Measurements from ENCODE around the gene TBC1D1.

Gene TBC1D1

DNA sequence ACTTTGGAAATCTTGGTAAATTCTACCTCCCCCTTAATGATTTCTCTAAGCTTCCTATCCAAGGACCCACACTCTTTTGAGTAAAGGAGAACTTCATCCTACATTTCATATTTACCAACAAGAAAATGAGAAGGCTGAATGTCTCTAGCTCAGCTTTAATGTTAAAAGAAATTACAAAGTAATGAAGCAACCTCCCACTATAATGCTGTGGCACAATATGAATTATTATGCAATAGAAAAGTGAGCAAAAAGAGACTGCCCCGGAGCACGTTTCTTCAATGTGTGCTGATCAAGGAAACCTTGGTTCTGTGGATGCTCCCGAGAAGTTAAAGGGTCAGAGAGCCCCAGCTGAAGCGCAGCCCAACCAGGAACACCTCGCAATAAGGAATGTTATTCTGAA lies 9.1 kb upstream of the TBC1D1 start:
- TF ChIP-seq ESRRG (CRISPR knock-in tag; IDR thresholded peaks at IDR 0.05): no peak
- TF ChIP-seq TOX (CRISPR knock-in tag; IDR thresholded peaks at IDR 0.05; ENCODE audit: borderline replicate concordance): no peak
- no peak for TF ChIP-seq ZNF565 (CRISPR knock-in tag; conservative IDR thresholded peaks at IDR 0.05; ENCODE audit: low read depth)
- no peak for TF ChIP-seq SNAI2 (CRISPR knock-in tag; IDR thresholded peaks at IDR 0.05)
- no peak for TF ChIP-seq ZFP3 (CRISPR knock-in tag; IDR thresholded peaks at IDR 0.05)
- no peak for TF ChIP-seq ZC3H10 (CRISPR knock-in tag; IDR thresholded peaks at IDR 0.05)
- no peak for TF ChIP-seq CSDC2 (CRISPR knock-in tag; IDR thresholded peaks at IDR 0.05)
- TF ChIP-seq, protein P1, sequence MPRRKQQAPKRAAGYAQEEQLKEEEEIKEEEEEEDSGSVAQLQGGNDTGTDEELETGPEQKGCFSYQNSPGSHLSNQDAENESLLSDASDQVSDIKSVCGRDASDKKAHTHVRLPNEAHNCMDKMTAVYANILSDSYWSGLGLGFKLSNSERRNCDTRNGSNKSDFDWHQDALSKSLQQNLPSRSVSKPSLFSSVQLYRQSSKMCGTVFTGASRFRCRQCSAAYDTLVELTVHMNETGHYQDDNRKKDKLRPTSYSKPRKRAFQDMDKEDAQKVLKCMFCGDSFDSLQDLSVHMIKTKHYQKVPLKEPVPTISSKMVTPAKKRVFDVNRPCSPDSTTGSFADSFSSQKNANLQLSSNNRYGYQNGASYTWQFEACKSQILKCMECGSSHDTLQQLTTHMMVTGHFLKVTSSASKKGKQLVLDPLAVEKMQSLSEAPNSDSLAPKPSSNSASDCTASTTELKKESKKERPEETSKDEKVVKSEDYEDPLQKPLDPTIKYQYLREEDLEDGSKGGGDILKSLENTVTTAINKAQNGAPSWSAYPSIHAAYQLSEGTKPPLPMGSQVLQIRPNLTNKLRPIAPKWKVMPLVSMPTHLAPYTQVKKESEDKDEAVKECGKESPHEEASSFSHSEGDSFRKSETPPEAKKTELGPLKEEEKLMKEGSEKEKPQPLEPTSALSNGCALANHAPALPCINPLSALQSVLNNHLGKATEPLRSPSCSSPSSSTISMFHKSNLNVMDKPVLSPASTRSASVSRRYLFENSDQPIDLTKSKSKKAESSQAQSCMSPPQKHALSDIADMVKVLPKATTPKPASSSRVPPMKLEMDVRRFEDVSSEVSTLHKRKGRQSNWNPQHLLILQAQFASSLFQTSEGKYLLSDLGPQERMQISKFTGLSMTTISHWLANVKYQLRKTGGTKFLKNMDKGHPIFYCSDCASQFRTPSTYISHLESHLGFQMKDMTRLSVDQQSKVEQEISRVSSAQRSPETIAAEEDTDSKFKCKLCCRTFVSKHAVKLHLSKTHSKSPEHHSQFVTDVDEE (CRISPR knock-in tag; IDR thresholded peaks at IDR 0.05): no peak
- TF ChIP-seq, protein P2, sequence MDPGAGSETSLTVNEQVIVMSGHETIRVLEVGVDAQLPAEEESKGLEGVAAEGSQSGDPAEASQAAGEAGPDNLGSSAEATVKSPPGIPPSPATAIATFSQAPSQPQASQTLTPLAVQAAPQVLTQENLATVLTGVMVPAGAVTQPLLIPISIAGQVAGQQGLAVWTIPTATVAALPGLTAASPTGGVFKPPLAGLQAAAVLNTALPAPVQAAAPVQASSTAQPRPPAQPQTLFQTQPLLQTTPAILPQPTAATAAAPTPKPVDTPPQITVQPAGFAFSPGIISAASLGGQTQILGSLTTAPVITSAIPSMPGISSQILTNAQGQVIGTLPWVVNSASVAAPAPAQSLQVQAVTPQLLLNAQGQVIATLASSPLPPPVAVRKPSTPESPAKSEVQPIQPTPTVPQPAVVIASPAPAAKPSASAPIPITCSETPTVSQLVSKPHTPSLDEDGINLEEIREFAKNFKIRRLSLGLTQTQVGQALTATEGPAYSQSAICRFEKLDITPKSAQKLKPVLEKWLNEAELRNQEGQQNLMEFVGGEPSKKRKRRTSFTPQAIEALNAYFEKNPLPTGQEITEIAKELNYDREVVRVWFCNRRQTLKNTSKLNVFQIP (CRISPR knock-in tag; IDR thresholded peaks at IDR 0.05; ENCODE audit: borderline replicate concordance, low read depth): no peak
- TF ChIP-seq, protein P3, sequence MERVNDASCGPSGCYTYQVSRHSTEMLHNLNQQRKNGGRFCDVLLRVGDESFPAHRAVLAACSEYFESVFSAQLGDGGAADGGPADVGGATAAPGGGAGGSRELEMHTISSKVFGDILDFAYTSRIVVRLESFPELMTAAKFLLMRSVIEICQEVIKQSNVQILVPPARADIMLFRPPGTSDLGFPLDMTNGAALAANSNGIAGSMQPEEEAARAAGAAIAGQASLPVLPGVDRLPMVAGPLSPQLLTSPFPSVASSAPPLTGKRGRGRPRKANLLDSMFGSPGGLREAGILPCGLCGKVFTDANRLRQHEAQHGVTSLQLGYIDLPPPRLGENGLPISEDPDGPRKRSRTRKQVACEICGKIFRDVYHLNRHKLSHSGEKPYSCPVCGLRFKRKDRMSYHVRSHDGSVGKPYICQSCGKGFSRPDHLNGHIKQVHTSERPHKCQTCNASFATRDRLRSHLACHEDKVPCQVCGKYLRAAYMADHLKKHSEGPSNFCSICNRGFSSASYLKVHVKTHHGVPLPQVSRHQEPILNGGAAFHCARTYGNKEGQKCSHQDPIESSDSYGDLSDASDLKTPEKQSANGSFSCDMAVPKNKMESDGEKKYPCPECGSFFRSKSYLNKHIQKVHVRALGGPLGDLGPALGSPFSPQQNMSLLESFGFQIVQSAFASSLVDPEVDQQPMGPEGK (CRISPR knock-in tag; IDR thresholded peaks at IDR 0.05; ENCODE audit: borderline replicate concordance): no peak
- TF ChIP-seq, protein P4, sequence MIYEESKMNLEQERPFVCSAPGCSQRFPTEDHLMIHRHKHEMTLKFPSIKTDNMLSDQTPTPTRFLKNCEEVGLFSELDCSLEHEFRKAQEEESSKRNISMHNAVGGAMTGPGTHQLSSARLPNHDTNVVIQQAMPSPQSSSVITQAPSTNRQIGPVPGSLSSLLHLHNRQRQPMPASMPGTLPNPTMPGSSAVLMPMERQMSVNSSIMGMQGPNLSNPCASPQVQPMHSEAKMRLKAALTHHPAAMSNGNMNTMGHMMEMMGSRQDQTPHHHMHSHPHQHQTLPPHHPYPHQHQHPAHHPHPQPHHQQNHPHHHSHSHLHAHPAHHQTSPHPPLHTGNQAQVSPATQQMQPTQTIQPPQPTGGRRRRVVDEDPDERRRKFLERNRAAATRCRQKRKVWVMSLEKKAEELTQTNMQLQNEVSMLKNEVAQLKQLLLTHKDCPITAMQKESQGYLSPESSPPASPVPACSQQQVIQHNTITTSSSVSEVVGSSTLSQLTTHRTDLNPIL (CRISPR knock-in tag; IDR thresholded peaks at IDR 0.05; ENCODE audit: low read depth): no peak
- TF ChIP-seq GLIS3 (CRISPR knock-in tag; IDR thresholded peaks at IDR 0.05): no peak
- ATAC-seq: no peak

DNA sequence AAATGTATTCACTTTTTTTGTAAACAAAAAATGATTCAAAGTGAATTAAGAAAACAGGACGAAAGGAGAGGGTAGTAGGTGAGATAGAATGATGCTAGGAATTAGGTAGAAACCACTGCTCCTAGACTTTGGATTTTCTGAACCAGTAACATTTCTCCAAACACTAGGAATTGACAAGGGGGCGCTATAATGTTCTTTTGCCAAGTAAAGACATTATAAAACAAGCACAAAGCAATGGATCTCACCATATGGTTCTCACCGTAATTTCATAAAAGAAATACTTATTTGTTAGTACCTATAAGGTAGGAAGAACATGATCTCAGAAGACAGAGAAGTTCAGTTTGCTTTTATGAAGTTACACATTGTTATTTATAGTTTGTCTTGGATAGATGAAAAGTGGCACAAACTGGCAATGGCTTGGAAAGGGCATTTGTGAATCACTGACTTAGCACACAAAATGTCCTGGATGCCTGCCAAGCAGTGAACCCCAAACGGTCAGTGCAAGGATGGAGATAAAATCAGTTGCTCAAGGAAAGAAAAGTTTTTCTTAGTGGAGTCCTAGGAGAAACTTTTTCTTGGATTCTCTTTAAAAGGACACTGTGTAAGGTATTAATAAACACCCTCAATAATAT lies 8.1 kb upstream of the TBC1D1 start:
- no peak for TF ChIP-seq ISL1 (CRISPR knock-in tag; IDR thresholded peaks at IDR 0.05)
- TF ChIP-seq, protein P3 (CRISPR knock-in tag; IDR thresholded peaks at IDR 0.05; ENCODE audit: borderline replicate concordance): no peak
- TF ChIP-seq TOX (CRISPR knock-in tag; IDR thresholded peaks at IDR 0.05; ENCODE audit: borderline replicate concordance): no peak
- no peak for ATAC-seq

DNA sequence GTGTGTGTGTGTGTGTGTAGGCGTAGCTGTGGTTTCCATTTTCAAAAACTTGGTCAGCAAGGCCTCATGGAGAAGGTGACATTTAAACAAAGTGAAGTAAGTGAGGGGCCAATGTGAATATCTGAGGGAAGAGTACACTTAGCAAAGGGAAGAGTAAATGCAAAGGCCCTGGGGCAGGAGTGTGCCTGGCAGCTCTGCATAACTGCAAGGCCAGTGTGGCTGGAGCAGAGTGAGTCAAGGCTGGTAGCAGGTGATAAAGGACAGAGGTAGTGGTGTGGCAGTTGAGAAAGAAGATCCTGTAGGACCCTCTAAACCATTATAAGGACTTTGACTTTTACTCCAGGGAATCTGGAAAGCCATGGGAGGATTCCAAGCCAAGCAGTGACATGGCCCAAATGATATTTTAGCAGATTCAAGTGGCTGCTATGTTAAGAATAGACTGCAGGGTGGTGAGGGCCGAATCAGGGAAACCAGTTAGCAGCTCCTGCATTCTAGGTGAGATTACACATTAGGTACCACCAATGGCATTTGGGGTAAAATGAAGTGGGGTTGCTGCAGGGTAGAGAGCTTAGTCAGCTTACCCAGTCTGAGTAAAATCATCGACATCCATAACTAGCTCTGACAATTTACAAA lies 5.9 kb upstream of the TBC1D1 start:
- ATAC-seq: no peak
- no peak for TF ChIP-seq BACH2 (CRISPR knock-in tag; IDR thresholded peaks at IDR 0.05; ENCODE audit: borderline replicate concordance)
- no peak for TF ChIP-seq PPARA (CRISPR knock-in tag; IDR thresholded peaks at IDR 0.05; ENCODE audit: borderline replicate concordance)
- no peak for TF ChIP-seq TOX (CRISPR knock-in tag; IDR thresholded peaks at IDR 0.05; ENCODE audit: borderline replicate concordance)
- TF ChIP-seq OSR1 (CRISPR knock-in tag; IDR thresholded peaks at IDR 0.05): no peak
- no peak for TF ChIP-seq ZNF8 (CRISPR knock-in tag; IDR thresholded peaks at IDR 0.05)
- no peak for TF ChIP-seq CSDC2 (CRISPR knock-in tag; IDR thresholded peaks at IDR 0.05)
- TF ChIP-seq ESRRG (CRISPR knock-in tag; IDR thresholded peaks at IDR 0.05): no peak
- no peak for TF ChIP-seq ZNF70 (CRISPR knock-in tag; IDR thresholded peaks at IDR 0.05)
- TF ChIP-seq ISL1 (CRISPR knock-in tag; IDR thresholded peaks at IDR 0.05): no peak
